ENCODE measurements around the gene ERH.

GRCh38 chr14:69345402-69345801 is 52.7 kb downstream of the ERH start:
- TF ChIP-seq SIN3A (IDR thresholded peaks at IDR 0.05; ENCODE audit: low read depth, low read length) (no peak), SUZ12 (IDR thresholded peaks at IDR 0.05; ENCODE audit: unreplicated experiment) (no peak), EP300 (IDR thresholded peaks at IDR 0.05; ENCODE audit: borderline replicate concordance in 1 of 2, control insufficient read depth in 1 of 2, low read depth in 2 of 2, low read length in 2 of 2) (no peak), EZH2 (IDR thresholded peaks at IDR 0.05; ENCODE audit: borderline replicate concordance, control insufficient read depth, low read depth, low read length) (no peak), MXI1 (IDR thresholded peaks at IDR 0.05; ENCODE audit: low read depth, low read length) (no peak), YY1 (IDR thresholded peaks at IDR 0.05; ENCODE audit: low read depth, low read length) (no peak), CHD2 (IDR thresholded peaks at IDR 0.05; ENCODE audit: borderline replicate concordance, low read depth, low read length) (no peak), ZNF274 (IDR thresholded peaks at IDR 0.05; ENCODE audit: insufficient read depth, insufficient read length) (no peak), ZNF687 (IDR thresholded peaks at IDR 0.05) (no peak), TBL1XR1 (IDR thresholded peaks at IDR 0.05; ENCODE audit: low read depth, low read length) (no peak), JUND (IDR thresholded peaks at IDR 0.05; ENCODE audit: low read depth, low read length) (no peak), EGR1 (IDR thresholded peaks at IDR 0.05; ENCODE audit: borderline replicate concordance in 1 of 2, low read depth in 2 of 2, low read length in 2 of 2) (no peak)
- TF ChIP-seq, protein P1, sequence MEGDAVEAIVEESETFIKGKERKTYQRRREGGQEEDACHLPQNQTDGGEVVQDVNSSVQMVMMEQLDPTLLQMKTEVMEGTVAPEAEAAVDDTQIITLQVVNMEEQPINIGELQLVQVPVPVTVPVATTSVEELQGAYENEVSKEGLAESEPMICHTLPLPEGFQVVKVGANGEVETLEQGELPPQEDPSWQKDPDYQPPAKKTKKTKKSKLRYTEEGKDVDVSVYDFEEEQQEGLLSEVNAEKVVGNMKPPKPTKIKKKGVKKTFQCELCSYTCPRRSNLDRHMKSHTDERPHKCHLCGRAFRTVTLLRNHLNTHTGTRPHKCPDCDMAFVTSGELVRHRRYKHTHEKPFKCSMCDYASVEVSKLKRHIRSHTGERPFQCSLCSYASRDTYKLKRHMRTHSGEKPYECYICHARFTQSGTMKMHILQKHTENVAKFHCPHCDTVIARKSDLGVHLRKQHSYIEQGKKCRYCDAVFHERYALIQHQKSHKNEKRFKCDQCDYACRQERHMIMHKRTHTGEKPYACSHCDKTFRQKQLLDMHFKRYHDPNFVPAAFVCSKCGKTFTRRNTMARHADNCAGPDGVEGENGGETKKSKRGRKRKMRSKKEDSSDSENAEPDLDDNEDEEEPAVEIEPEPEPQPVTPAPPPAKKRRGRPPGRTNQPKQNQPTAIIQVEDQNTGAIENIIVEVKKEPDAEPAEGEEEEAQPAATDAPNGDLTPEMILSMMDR (IDR thresholded peaks at IDR 0.05 in 2 of 3, conservative IDR thresholded peaks at IDR 0.05 in 1 of 3; ENCODE audit: control insufficient read depth in 2 of 3, extremely low read depth in 1 of 3, insufficient read depth in 1 of 3, low read depth in 3 of 3, low read length in 3 of 3) = no peak
- TF ChIP-seq, protein P2, sequence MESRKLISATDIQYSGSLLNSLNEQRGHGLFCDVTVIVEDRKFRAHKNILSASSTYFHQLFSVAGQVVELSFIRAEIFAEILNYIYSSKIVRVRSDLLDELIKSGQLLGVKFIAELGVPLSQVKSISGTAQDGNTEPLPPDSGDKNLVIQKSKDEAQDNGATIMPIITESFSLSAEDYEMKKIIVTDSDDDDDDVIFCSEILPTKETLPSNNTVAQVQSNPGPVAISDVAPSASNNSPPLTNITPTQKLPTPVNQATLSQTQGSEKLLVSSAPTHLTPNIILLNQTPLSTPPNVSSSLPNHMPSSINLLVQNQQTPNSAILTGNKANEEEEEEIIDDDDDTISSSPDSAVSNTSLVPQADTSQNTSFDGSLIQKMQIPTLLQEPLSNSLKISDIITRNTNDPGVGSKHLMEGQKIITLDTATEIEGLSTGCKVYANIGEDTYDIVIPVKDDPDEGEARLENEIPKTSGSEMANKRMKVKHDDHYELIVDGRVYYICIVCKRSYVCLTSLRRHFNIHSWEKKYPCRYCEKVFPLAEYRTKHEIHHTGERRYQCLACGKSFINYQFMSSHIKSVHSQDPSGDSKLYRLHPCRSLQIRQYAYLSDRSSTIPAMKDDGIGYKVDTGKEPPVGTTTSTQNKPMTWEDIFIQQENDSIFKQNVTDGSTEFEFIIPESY (IDR thresholded peaks at IDR 0.05) = no peak
